Karpas-422 (cell line): ENCODE results near the gene FBXO10. TPM values are rescaled to one million over a fixed set of nuclear protein-coding genes. Genes with fewer than 3 reads are reported as not detected.
"Not testable (repeated sequence)": the region's sequence is repeated elsewhere in the genome, so short reads cannot be mapped to it uniquely, and the experiment has no call there.

Experiments
- DNase-seq: peaks from one replicate; pipeline ENCODE4 v3.0.0-alpha.2; 2015
- H2AFZ ChIP-seq: fragments of 200-600 bp; sonication (generic); 2 replicates; pipeline ENCODE4 v1.6.1; 2014; ENCODE audit warnings: antibody characterized with exemption, low read length, mixed read lengths
- H3K27ac ChIP-seq: fragments of 200-600 bp; sonication (generic); 2 replicates; pipeline ENCODE4 v1.5.1; 2014; ENCODE audit warnings: mild to moderate bottlenecking, low read length, moderate library complexity
- H3K27me3 ChIP-seq: fragments of 200-600 bp; sonication (generic); 2 replicates; pipeline ENCODE4 v1.6.1; 2014; ENCODE audit warnings: low read length, mixed read lengths
- H3K36me3 ChIP-seq: fragments of 200-600 bp; sonication (generic); 2 replicates; pipeline ENCODE4 v1.6.1; 2014; ENCODE audit warnings: low read length, mixed read lengths; ENCODE audit not compliant: insufficient read depth
- H3K4me1 ChIP-seq: fragments of 200-600 bp; sonication (generic); 2 replicates; pipeline ENCODE4 v1.6.1; 2014; ENCODE audit warnings: mild to moderate bottlenecking, low read length, mixed read lengths
- H3K4me2 ChIP-seq: fragments of 200-600 bp; sonication (generic); 2 replicates; pipeline ENCODE4 v1.6.1; 2014; ENCODE audit warnings: low read length, low read depth, mild to moderate bottlenecking; ENCODE audit not compliant: poor library complexity, severe bottlenecking
- H3K4me3 ChIP-seq: fragments of 200-600 bp; sonication (generic); 2 replicates; pipeline ENCODE4 v1.5.1; 2014; ENCODE audit warnings: mild to moderate bottlenecking, antibody characterized with exemption, low read length, mixed read lengths
- H3K79me2 ChIP-seq: fragments of 200-600 bp; sonication (generic); 2 replicates; pipeline ENCODE4 v1.6.1; 2014; ENCODE audit warnings: mild to moderate bottlenecking, low read length, mixed read lengths
- H3K9ac ChIP-seq: fragments of 200-600 bp; sonication (generic); 2 replicates; pipeline ENCODE4 v1.6.0; 2014; ENCODE audit warnings: low read length
- H3K9me2 ChIP-seq: fragments of 200-600 bp; sonication (generic), shearing (Covaris generic); replicated peaks from 2 replicates; pipeline ENCODE4 v1.6.0; 2014; ENCODE audit warnings: mild to moderate bottlenecking, low read length, moderate library complexity; ENCODE audit not compliant: insufficient read depth
- H3K9me3 ChIP-seq: fragments of 300-700, 200-600 bp; sonication (generic); 2 replicates; pipeline ENCODE4 v1.6.1; 2014; ENCODE audit warnings: low read length, mixed read lengths
- H4K20me1 ChIP-seq: fragments of 200-600 bp; sonication (generic); 2 replicates; pipeline ENCODE4 v1.6.1; 2014; ENCODE audit warnings: mild to moderate bottlenecking, antibody characterized with exemption, low read length, low read depth; ENCODE audit not compliant: insufficient read depth
- total RNA-seq: library from RNA; depleted of rRNA; stranded (reverse); fragments of >200 nt; shearing (Covaris generic); gene quantifications from 2 replicates; pipeline ENCODE4 v1.2.3, GENCODE V29; 2014; ENCODE audit warnings: low replicate concordance

FBXO10 gene
- total RNA-seq, 1 experiment from 2014 or later = 25.8 TPM

GRCh38 chr9:37522971-37523370, 53.2 kb downstream of the FBXO10 start:
- DNase-seq = no peak
- Histone ChIP-seq H3K9me2 (no peaks in the 10 kb centered on the region), H3K4me1 (no peaks in the 10 kb centered on the region), H3K27ac (no peak overlapping the region), H3K4me2 (no peak overlapping the region), H3K36me3 (peaks cover 12% of the 10 kb centered on the region), H2AFZ (no peak overlapping the region), H3K9me3 (no peaks in the 10 kb centered on the region), H4K20me1 (no peaks in the 10 kb centered on the region), H3K9ac (no peak overlapping the region), H3K4me3 (no peak overlapping the region), H3K27me3 (no peaks in the 10 kb centered on the region), H3K79me2 (no peaks in the 10 kb centered on the region)

- H3K4me1 ChIP-seq = no peaks in the 10 kb centered on the region
- no peak overlapping the region for H3K9ac ChIP-seq
- H3K36me3 ChIP-seq = peaks cover 12% of the 10 kb centered on the region
- no peaks in the 10 kb centered on the region for H3K9me3 ChIP-seq
- no peaks in the 10 kb centered on the region for H3K27me3 ChIP-seq
- H3K79me2 ChIP-seq = no peaks in the 10 kb centered on the region
- no peak overlapping the region for H3K4me3 ChIP-seq
- no peak overlapping the region for H3K4me2 ChIP-seq
- no peak for DNase-seq
- H3K27ac ChIP-seq = no peak overlapping the region
- H3K9me2 ChIP-seq = no peaks in the 10 kb centered on the region
- H4K20me1 ChIP-seq = no peaks in the 10 kb centered on the region
- H2AFZ ChIP-seq = no peak overlapping the region
Measured at GRCh38 chr9:37521111-37521510, 55.1 kb downstream of the FBXO10 start.

- no peak for DNase-seq
- Histone ChIP-seq H2AFZ (no peak overlapping the region), H3K9me3 (no peaks in the 10 kb centered on the region), H3K36me3 (peaks cover 12% of the 10 kb centered on the region), H3K9ac (no peak overlapping the region), H3K4me3 (no peak overlapping the region), H3K4me2 (no peak overlapping the region), H3K27me3 (no peaks in the 10 kb centered on the region), H3K79me2 (no peaks in the 10 kb centered on the region), H3K9me2 (no peaks in the 10 kb centered on the region), H3K27ac (no peak overlapping the region), H4K20me1 (no peaks in the 10 kb centered on the region), H3K4me1 (no peaks in the 10 kb centered on the region)
Measured at GRCh38 chr9:37520641-37521040, 55.5 kb downstream of the FBXO10 start.

GRCh38 chr9:37517923-37518322, 58.3 kb downstream of the FBXO10 start:
- Histone ChIP-seq H3K79me2 (no peaks in the 10 kb centered on the region), H3K27me3 (no peaks in the 10 kb centered on the region), H3K4me1 (no peaks in the 10 kb centered on the region), H3K27ac (no peak overlapping the region), H3K4me3 (no peak overlapping the region), H4K20me1 (no peaks in the 10 kb centered on the region), H3K4me2 (no peak overlapping the region), H3K9ac (no peak overlapping the region), H3K36me3 (peaks cover 4% of the 10 kb centered on the region), H3K9me3 (no peaks in the 10 kb centered on the region), H2AFZ (no peak overlapping the region), H3K9me2 (no peaks in the 10 kb centered on the region)
- DNase-seq = no peak

GRCh38 chr9:37515620-37516258, 60.4 kb downstream of the FBXO10 start:
- Histone ChIP-seq H3K4me3 (no peak overlapping the region), H3K9me2 (no peaks in the 10 kb centered on the region), H3K36me3 (peaks cover 4% of the 10 kb centered on the region), H3K79me2 (no peaks in the 10 kb centered on the region), H3K4me1 (no peaks in the 10 kb centered on the region), H3K9ac (no peak overlapping the region), H3K27ac (no peak overlapping the region), H3K4me2 (no peak overlapping the region), H3K27me3 (no peaks in the 10 kb centered on the region), H3K9me3 (no peaks in the 10 kb centered on the region), H2AFZ (no peak overlapping the region), H4K20me1 (no peaks in the 10 kb centered on the region)
- no peak for DNase-seq

GRCh38 chr9:37514999-37515398, 61.2 kb downstream of the FBXO10 start:
- Histone ChIP-seq H3K4me2 (no peak overlapping the region), H3K4me3 (no peak overlapping the region), H3K36me3 (peaks cover 4% of the 10 kb centered on the region), H3K4me1 (no peaks in the 10 kb centered on the region), H3K27ac (no peak overlapping the region), H4K20me1 (no peaks in the 10 kb centered on the region), H3K9me3 (no peaks in the 10 kb centered on the region), H2AFZ (no peak overlapping the region), H3K9me2 (no peaks in the 10 kb centered on the region), H3K9ac (no peak overlapping the region), H3K79me2 (no peaks in the 10 kb centered on the region), H3K27me3 (no peaks in the 10 kb centered on the region)
- no peak for DNase-seq

GRCh38 chr9:37514415-37514814, 61.8 kb downstream of the FBXO10 start:
- H3K9ac ChIP-seq, H3K79me2 ChIP-seq, H2AFZ ChIP-seq, H3K4me1 ChIP-seq, H3K27ac ChIP-seq, H3K27me3 ChIP-seq, H3K4me3 ChIP-seq, H3K4me2 ChIP-seq, H3K9me3 ChIP-seq, DNase-seq, H3K9me2 ChIP-seq, H3K36me3 ChIP-seq, H4K20me1 ChIP-seq: not testable (repeated sequence)

- DNase-seq = no peak
- H3K9ac ChIP-seq = no peak overlapping the region
- H3K4me2 ChIP-seq = no peak overlapping the region
- H3K4me3 ChIP-seq = no peak overlapping the region
- H2AFZ ChIP-seq = no peak overlapping the region
- H3K9me3 ChIP-seq = no peaks in the 10 kb centered on the region
- H3K27ac ChIP-seq = no peak overlapping the region
- no peaks in the 10 kb centered on the region for H3K4me1 ChIP-seq
- H3K9me2 ChIP-seq = no peaks in the 10 kb centered on the region
- no peaks in the 10 kb centered on the region for H4K20me1 ChIP-seq
- no peaks in the 10 kb centered on the region for H3K79me2 ChIP-seq
- H3K36me3 ChIP-seq = peaks cover 11% of the 10 kb centered on the region; the same call in 1 of the 2 replicates
- H3K27me3 ChIP-seq = no peaks in the 10 kb centered on the region
Measured at GRCh38 chr9:37512437-37512836, 63.7 kb downstream of the FBXO10 start.
